ENCODE results near the gene SLC47A1.

The SLC47A1 gene

GRCh38 chr17:19538095-19539039 is 4.7 kb downstream of the SLC47A1 start:
- DNase-seq (ENCODE audit: low spot score) = no peak
- no peak for TF ChIP-seq CTCF (IDR thresholded peaks at IDR 0.05; ENCODE audit: borderline replicate concordance, control extremely low read depth, extremely low read depth, insufficient read depth, missing control alignments)
- in situ Hi-C loops (cut with MboI; ENCODE audit: low sequenced_read_pairs, unreplicated experiment) = no loop called here

GRCh38 chr17:19539040-19539399 is 5.4 kb downstream of the SLC47A1 start:
- DNase-seq (ENCODE audit: low spot score) = no peak
- in situ Hi-C loops (cut with MboI; ENCODE audit: low sequenced_read_pairs, unreplicated experiment) = no loop called here
- no peak for TF ChIP-seq CTCF (IDR thresholded peaks at IDR 0.05; ENCODE audit: borderline replicate concordance, control extremely low read depth, extremely low read depth, insufficient read depth, missing control alignments)

GRCh38 chr17:19539841-19540311 is 6.2 kb downstream of the SLC47A1 start:
- in situ Hi-C loops (cut with MboI; ENCODE audit: low sequenced_read_pairs, unreplicated experiment) = no loop called here
- no peak for TF ChIP-seq CTCF (IDR thresholded peaks at IDR 0.05; ENCODE audit: borderline replicate concordance, control extremely low read depth, extremely low read depth, insufficient read depth, missing control alignments)
- DNase-seq (ENCODE audit: low spot score) = no peak

GRCh38 chr17:19540706-19541370 is 7.2 kb downstream of the SLC47A1 start:
- DNase-seq (ENCODE audit: low spot score) = no peak
- no peak for TF ChIP-seq CTCF (IDR thresholded peaks at IDR 0.05; ENCODE audit: borderline replicate concordance, control extremely low read depth, extremely low read depth, insufficient read depth, missing control alignments)
- in situ Hi-C loops (cut with MboI; ENCODE audit: low sequenced_read_pairs, unreplicated experiment) = no loop called here

- in situ Hi-C loops (cut with MboI; ENCODE audit: low sequenced_read_pairs, unreplicated experiment) = no loop called here
- DNase-seq (ENCODE audit: low spot score) = no peak
- TF ChIP-seq CTCF (IDR thresholded peaks at IDR 0.05; ENCODE audit: borderline replicate concordance, control extremely low read depth, extremely low read depth, insufficient read depth, missing control alignments) = no peak
These were observed 7.8 kb downstream of the SLC47A1 start for GRCh38 chr17:19541445-19541844.

GRCh38 chr17:19542247-19542646 is 8.6 kb downstream of the SLC47A1 start:
- in situ Hi-C loops (cut with MboI; ENCODE audit: low sequenced_read_pairs, unreplicated experiment) = no loop called here
- no peak for DNase-seq (ENCODE audit: low spot score)
- no peak for TF ChIP-seq CTCF (IDR thresholded peaks at IDR 0.05; ENCODE audit: borderline replicate concordance, control extremely low read depth, extremely low read depth, insufficient read depth, missing control alignments)
